ENCODE data around the gene TNFRSF9.
"Not testable (repeated sequence)": the region's sequence is repeated elsewhere in the genome, so short reads cannot be mapped to it uniquely, and the experiment has no call there.

TNFRSF9 gene

GRCh38 chr1:7940745-7941436 lies at the start of gene TNFRSF9:
TSS of gene TNFRSF9 (minus strand) at chr1:7940839. CDS start at chr1:7939994, 845 bp downstream.
- DNase-seq = no peak

DNA sequence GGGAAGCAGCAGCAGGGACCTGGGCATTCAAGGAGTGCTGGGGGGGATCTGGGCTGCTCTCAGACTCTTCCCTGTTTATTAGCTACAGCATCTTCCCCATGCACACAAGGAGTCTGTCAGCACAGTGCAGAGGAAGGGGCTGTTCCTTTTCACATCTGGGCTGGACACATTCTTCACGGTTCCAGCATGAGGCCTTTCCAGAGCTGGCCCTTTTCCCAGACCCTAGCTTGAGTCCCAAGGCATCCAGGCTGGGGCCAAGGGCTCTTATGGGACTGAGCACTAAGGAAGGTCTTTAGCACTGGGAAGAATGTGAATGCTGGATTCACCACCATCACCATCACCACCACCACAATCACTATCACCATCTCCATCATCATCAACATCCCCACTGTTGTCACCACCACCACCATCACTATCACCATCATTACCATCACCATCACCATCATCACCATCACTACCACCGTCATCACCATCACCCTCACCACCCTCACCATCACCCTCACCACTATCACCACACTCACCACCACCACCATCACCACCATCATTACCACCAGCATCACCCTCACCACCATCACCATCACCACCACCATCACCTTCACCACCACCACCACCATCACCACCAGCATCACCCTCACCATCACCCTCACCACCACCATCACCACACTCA lies 49.3 kb upstream of the TNFRSF9 start:
- DNase-seq = no peak

- DNase-seq = no peak
These were observed 47.9 kb upstream of the TNFRSF9 start for GRCh38 chr1:7988576-7988975.

- no peak for DNase-seq
These were observed 46.9 kb upstream of the TNFRSF9 start for GRCh38 chr1:7987528-7987927.

- no peak for DNase-seq
These were observed 45.4 kb upstream of the TNFRSF9 start for GRCh38 chr1:7985851-7986612.

DNA sequence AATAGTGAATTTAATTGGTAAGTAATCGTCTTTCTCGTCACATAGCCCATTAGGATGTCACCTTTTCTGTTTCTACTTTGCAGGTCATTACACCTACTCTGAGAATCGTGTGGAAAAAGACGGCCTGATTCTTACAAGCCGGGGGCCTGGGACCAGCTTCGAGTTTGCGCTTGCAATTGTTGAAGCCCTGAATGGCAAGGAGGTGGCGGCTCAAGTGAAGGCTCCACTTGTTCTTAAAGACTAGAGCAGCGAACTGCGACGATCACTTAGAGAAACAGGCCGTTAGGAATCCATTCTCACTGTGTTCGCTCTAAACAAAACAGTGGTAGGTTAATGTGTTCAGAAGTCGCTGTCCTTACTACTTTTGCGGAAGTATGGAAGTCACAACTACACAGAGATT lies 44.2 kb upstream of the TNFRSF9 start:
- no peak for DNase-seq

GRCh38 chr1:7983086-7983778 lies 42.6 kb upstream of the TNFRSF9 start:
- no peak for DNase-seq

DNA sequence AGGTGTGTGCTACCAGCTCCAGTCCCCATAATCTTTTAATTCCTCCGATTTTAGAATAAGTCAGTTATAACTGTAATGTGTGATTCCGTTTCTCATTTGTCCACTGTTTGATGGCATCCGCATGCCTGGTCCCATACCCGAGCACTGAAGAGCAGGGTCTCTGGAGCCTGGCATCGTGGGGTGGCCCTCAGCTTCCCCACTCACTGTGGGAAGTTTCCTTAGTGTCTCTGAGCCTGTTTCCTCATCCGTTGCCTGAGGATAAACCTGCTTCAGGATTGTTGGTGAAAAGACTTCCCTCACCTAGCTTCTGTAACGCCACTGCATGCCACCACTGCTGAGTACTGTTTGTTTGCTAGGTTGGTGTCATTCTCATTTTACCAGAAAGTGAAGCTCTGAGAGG lies 40.3 kb upstream of the TNFRSF9 start:
- no peak for DNase-seq

DNA sequence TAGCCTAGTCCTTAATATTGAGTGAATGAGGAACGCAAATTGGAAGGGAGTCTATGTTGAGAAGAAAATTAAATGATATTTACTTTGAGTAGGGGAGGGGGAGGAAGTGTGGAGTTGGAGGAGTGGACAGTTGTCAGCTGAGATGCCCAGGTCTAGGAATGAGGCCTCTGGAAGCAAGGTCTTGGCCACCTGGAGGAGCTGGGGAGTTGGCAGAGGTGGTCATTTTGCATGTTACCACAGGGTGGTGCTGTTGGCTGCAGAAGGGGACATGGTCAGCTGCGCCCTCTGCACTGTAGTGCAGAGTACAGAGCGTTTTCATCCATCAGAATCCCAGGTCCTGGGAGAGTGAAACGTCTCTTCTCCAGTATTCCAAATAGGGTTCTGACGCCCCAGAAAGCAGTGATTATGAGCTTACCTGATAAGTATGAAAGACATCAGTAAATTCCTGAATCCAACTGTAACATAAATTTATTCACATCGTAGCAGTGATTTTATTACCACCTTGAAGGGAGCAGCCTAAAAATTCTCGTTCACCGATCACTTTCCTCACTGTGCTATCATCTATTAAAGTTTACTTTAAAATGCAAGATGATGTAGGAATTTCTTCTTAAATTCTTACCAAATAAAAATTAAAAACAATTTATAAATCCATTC lies 34.7 kb upstream of the TNFRSF9 start:
- peak in 2 of 6 experiments; percentile 3 to 9 for DNase-seq

GRCh38 chr1:7973086-7973485 lies 32.4 kb upstream of the TNFRSF9 start:
- DNase-seq = no peak

DNA sequence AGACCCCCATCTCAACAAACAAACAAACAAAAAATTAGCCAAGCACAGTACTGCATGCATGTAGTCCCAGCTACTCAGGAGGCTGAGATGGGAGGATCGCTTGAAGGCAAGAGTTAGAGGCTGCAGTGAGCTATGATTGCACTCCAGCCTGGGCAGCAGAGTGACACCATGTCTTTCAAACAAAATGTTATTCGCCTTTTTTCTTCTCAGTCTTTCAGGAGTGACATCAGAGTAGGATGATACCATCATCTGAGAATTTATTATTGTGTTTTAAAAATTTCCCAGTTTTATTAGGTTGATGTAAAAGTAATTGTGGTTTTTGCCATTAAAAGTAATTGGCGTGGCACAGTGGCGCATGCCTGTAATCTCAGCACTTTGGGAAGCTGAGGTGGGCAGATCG lies 31.6 kb upstream of the TNFRSF9 start:
- no peak for DNase-seq

DNA sequence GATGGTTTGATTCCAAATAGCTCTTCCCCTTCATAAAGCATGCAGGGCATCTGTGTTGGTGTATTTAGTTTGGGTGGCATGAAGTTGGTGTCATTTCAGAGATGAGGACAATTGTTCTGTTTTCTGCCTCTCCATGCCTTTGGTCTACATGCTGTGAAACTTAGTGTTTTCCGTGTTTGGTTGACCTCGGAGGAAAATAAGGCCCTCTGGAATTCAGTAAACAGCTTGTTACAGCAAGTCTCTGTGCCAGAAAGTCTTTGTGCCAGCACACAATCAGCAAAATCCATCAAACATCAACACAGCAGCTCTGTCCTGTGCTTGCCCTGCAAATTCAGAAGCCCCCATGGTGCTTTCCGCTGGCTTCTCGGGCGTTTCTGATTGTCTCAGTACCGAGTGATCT lies 30.4 kb upstream of the TNFRSF9 start:
- DNase-seq = no peak

- no peak for DNase-seq
These were observed 29.6 kb upstream of the TNFRSF9 start for GRCh38 chr1:7970246-7970645.

DNA sequence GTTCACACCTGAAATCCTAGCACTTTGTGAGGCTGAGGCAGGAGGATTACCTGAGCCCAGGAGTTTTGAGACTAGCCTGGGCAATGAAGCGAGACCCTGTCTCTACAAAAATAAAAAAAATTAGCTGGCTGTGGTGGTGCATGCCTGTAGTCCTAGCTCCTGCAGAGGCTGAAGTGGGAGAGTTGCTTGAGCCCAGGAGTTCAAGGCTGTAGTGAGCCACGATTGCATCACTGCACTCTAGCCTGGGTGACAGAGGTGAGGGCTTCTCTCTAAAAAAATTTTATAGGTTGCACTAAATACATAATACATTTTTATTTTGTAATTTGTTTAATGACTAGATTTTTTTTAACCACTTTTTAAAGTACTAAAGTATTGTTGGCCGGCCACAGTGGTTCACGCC lies 27.0 kb upstream of the TNFRSF9 start:
- DNase-seq = no peak

GRCh38 chr1:7967196-7967595 lies 26.6 kb upstream of the TNFRSF9 start:
- no peak for DNase-seq

GRCh38 chr1:7964476-7964875 lies 23.8 kb upstream of the TNFRSF9 start:
- no peak for DNase-seq

DNA sequence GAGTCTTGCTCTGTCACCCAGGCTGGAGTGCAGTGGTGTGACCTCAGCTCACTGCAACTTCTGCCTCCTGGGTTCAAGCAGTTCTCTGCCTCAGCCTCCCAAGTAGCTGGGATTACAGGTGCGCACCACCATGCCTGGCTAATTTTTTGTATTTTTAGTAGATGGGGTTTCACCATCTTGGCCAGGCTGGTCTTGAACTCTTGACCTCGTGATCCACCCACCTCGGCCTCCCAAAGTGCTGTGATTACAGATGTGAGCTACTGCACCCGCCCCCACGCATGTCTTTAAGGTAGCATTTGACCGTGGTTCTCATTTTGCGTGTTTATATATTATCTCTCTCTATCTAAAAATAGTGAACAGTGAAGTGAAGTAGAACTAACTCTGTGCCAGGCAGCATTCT lies 23.2 kb upstream of the TNFRSF9 start:
- DNase-seq = not testable (repeated sequence)

DNA sequence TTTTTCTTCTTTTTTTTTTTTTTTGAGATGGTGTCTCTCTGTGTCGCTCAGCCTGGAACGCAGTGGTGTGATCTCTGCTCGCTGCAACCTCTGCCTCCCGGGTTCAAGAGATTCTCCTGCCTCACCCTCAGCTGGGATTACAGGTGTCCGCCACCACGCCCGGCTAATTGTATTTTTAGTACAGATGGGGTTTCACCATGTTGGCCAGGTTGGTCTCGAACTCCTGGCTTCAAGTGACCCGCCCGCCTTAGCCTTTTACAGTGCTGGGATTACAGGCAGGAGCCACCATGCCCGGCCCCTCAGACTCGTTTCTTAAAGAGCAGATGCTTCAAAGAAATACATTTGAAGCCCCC lies 22.7 kb upstream of the TNFRSF9 start:
- not testable (repeated sequence) for DNase-seq

DNA sequence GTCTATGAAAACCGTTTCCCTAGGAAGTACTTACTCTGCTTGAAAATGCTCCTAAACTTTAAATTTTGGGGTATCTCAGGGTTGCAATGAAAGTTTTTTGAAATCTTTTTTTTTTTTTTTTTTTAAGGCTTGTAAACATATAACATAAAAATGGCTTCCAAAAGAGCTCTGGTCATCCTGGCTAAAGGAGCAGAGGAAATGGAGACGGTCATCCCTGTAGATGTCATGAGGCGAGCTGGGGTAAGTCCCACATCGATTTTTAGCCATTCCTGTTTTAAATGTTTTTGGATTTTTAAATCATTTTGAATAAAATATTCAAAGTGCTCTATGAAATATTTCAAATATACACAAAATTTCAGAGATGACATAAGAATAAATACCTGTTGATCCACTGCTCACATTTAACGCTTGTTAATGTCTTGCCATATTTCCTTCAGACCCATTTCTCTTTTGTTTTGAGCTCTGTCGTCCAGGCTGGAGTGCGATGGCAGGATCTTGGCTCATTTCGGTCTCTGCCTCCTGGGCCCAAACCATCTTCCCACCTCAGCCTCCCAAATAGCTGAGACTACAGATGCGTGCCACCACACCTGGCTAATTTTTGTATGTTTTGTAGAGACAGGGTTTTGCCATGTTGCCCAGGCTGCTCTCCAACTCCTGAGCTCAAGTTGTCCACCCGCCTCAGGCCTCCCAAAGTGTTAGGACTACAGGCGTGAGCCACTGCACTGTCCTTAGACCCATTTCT lies 22.2 kb upstream of the TNFRSF9 start:
- no peak for DNase-seq

- DNase-seq = peak in 1 of 6 experiments; percentile 38
These were observed 21.3 kb upstream of the TNFRSF9 start for GRCh38 chr1:7962014-7962335.

GRCh38 chr1:7961216-7962013 lies 20.8 kb upstream of the TNFRSF9 start, which contains the start of gene PARK7:
TSS of gene PARK7 (plus strand) at chr1:7961711. CDS start at chr1:7962786, 1,075 bp downstream.
- peak; percentile 97 to 99 (median 99) for DNase-seq
